ENCODE data around the gene TMEM259.

TMEM259 gene

GRCh38 chr19:1019980-1020867, 699 bp downstream of the TMEM259 start:
- TF ChIP-seq, protein P1, sequence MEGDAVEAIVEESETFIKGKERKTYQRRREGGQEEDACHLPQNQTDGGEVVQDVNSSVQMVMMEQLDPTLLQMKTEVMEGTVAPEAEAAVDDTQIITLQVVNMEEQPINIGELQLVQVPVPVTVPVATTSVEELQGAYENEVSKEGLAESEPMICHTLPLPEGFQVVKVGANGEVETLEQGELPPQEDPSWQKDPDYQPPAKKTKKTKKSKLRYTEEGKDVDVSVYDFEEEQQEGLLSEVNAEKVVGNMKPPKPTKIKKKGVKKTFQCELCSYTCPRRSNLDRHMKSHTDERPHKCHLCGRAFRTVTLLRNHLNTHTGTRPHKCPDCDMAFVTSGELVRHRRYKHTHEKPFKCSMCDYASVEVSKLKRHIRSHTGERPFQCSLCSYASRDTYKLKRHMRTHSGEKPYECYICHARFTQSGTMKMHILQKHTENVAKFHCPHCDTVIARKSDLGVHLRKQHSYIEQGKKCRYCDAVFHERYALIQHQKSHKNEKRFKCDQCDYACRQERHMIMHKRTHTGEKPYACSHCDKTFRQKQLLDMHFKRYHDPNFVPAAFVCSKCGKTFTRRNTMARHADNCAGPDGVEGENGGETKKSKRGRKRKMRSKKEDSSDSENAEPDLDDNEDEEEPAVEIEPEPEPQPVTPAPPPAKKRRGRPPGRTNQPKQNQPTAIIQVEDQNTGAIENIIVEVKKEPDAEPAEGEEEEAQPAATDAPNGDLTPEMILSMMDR (IDR thresholded peaks at IDR 0.05): no peak
- Histone ChIP-seq H3K27ac (peak overlapping the region; percentile 88 to 94), H3K4me3 (peak overlapping the region; percentile 98)
- DNase-seq (ENCODE audit: low spot score): no peak

DNA sequence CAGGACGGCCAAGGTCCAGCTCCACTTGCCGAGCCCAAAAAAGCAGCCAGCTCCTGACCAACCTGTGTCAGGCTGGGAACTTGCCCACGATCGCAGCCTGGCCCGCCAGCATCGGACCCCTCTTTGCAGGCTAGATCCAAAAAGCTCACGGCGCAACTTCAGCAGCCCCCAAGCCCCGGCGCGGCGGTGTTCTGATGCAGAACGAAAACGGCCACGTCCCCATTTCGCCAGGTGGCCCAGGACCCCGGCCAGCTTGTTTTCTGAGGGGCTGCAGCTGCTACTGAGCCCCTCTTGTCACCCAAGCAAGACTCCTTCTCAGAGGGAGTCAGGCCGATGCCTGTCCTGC, 1.3 kb downstream of the TMEM259 start:
- TF ChIP-seq, protein P1 (IDR thresholded peaks at IDR 0.05): no peak
- peak overlapping the region; percentile 98 for H3K4me3 ChIP-seq
- peak overlapping the region; percentile 88 to 94 for H3K27ac ChIP-seq
- no peak for DNase-seq (ENCODE audit: low spot score)

DNA sequence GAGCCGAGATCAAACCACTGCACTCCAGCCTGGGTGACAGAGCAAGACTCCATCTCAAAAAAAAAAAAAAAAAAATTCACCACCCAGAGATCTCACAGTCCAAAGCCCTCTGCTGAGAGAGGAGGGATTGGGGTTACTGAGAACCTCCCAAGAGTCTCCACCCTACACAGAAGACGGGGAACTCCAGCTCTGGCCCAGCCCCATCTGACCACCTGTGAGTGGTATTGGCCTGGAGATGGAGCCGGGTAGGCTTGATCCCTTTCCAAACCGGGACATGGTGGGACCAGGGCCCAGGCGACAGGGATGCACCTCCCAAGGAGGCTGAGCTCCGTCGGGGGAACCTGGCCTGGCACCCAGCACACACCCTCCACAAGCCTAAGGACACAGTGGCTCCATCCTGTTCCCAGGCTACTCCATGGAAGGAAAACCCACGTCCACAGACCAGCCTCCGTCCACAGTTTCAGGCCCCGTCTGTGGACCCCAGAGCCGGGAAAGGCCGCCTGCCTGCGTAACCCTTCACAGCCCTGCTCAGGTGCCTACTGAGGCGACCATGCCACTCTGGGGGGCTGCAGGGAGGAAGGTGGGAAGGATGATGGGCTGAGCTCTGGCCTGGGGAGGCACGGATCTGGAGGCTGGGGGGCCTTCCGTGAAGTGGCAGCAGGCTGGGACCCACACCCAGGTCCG, 1.8 kb downstream of the TMEM259 start:
- H3K4me3 ChIP-seq: peak overlapping the region; percentile 98
- no peak for DNase-seq (ENCODE audit: low spot score)
- TF ChIP-seq, protein P1 (IDR thresholded peaks at IDR 0.05): no peak
- H3K27ac ChIP-seq: peak overlapping the region in 1 of 2 donors; percentile 94

- H3K27ac ChIP-seq: no peak overlapping the region
- H3K4me3 ChIP-seq: peak overlapping the region; percentile 49
- no peak for DNase-seq (ENCODE audit: low spot score)
- TF ChIP-seq, protein P1 (IDR thresholded peaks at IDR 0.05): no peak
Measured at GRCh38 chr19:1018393-1018792, 2.5 kb downstream of the TMEM259 start.

DNA sequence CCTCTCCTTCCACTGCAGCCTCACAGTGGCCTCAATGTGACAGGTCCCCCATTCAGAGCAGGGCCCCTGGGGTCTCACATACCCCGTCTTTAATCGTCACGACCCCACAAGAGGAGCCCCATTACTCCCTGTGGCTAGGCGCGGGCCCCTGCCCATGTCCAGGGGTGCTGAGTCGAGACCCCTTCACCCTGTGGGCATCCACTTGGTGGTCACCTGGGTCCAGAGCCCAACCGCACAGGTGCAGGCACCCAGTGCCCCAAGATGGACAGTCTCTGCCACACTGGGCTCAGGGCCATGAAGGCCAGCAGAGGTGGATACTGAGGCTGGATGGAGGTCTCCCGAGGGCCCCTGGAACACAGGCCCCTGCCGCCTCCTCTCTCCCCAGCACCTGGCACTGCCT, 3.0 kb downstream of the TMEM259 start:
- no peak for DNase-seq (ENCODE audit: low spot score)
- TF ChIP-seq, protein P1 (IDR thresholded peaks at IDR 0.05): no peak
- no peak overlapping the region for H3K27ac ChIP-seq
- H3K4me3 ChIP-seq: peak overlapping the region; percentile 49

DNA sequence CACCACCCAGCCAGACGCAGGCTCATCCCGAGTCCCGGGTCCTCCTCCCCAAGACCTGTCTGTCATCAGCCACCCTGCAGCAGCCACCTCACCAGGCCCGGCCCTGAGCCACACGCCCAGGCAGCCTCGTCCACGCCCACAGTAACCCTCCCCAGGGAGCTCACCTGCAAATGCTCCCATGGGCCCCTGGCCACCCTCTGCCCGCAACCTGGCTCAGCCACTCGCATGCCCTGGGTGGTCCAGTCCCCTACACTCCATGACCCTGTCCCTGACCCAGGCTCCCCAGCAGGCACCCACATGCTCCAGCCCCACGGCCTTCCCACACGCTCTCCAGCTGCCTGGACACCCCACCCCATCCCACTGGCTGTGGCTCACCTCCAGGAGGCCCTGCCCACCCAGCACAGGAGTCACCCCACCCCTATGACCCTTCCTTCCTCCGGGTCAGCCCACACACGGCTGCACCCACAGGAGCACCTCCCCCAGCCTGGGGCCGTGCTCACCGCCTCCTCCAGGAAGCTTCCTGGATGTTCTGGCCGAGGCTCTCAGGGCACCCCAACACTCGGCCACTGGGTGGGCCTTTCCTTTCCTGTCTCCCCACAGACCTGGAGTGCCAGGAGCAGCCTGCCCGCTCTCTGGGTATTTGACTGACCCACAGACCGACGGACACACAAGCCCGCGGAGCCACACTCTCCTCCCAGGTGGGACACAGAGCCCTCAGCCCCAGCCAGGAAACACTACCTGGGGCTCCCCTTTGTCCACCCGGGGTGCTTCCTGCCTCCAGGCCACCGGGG, 3.6 kb downstream of the TMEM259 start:
- DNase-seq (ENCODE audit: low spot score): no peak
- TF ChIP-seq, protein P1 (IDR thresholded peaks at IDR 0.05): no peak
- H3K4me3 ChIP-seq: peak overlapping the region; percentile 49
- peak overlapping the region in 1 of 2 donors; percentile 69 for H3K27ac ChIP-seq

Measured in coronary artery (tissue), 2 donors.